Muscle of leg (tissue), 11 donors: ENCODE measurements around the gene UCK2. TPM values are rescaled to one million over a fixed set of nuclear protein-coding genes. Genes with fewer than 3 reads are reported as not detected.

Experiments
- DNase-seq: peaks from one replicate; pipeline ENCODE4 v3.0.0; 2013
- H3K27ac ChIP-seq: one replicate; pipeline ENCODE4 v1.5.1; 2013; ENCODE audit warnings: mild to moderate bottlenecking, low read length, control low read depth
- H3K27me3 ChIP-seq: one replicate; pipeline ENCODE4 v1.6.1; 2013; ENCODE audit warnings: low read length; ENCODE audit not compliant: control insufficient read depth, insufficient read depth
- H3K36me3 ChIP-seq: one replicate; pipeline ENCODE4 v1.6.1; 2013; ENCODE audit warnings: low read length; ENCODE audit not compliant: control insufficient read depth, insufficient read depth
- H3K4me1 ChIP-seq: one replicate; pipeline ENCODE4 v1.6.1; 2013; ENCODE audit warnings: low read length; ENCODE audit not compliant: control insufficient read depth, insufficient read depth
- H3K4me3 ChIP-seq: one replicate; pipeline ENCODE4 v1.5.1; 2013; ENCODE audit warnings: low read length, control low read depth
- H3K9me3 ChIP-seq: replicated peaks from 2 replicates; pipeline ENCODE4 v1.6.1; 2013; ENCODE audit warnings: low read depth, low read length; ENCODE audit not compliant: control insufficient read depth
- WGBS: methylation state at CpG from one replicate; pipeline ENCODE4 v1.1.5; 2013; ENCODE audit warnings: missing lambda C conversion rate; ENCODE audit not compliant: insufficient coverage; 5-methylcytosine and 5-hydroxymethylcytosine counted together
- polyA plus RNA-seq, 8 donors: library from polyadenylated mRNA; unstranded; fragments of 120-200 nt; gene quantifications; one replicate each; pipeline versions ENCODE4 v1.2.1 to v1.2.3, GENCODE V29; 2013; ENCODE audit warnings: inconsistent platforms in 1 of 8, low replicate concordance in 1 of 8; ENCODE audit not compliant: insufficient read length in 8 of 8, insufficient read depth in 1 of 8
- total RNA-seq: library from RNA; stranded (reverse); fragments of 120-200 nt; gene quantifications from one replicate; pipeline ENCODE4 v1.2.4, GENCODE V29; 2013

The UCK2 gene
- total and polyA plus RNA-seq, 9 donors: 16.1 to 21.8 (median 17.4) TPM

GRCh38 chr1:165861911-165862310 lies 34.5 kb downstream of the UCK2 start:
- 69% methylated on average over 4 of the region's 5 CpGs for WGBS
- no peak overlapping the region for H3K27ac ChIP-seq

GRCh38 chr1:165862448-165862847 lies 35.0 kb downstream of the UCK2 start:
- Histone ChIP-seq H3K4me3 (no peak overlapping the region), H3K36me3 (no peaks in the 10 kb centered on the region), H3K27ac (no peak overlapping the region), H3K9me3 (no peaks in the 10 kb centered on the region), H3K4me1 (peaks cover 19% of the 10 kb centered on the region), H3K27me3 (no peaks in the 10 kb centered on the region)
- peak; percentile 24 for DNase-seq
- 15% methylated on average over 3 of the region's 5 CpGs for WGBS

More at GRCh38 chr1:165861911-165862310, 34.5 kb downstream of the UCK2 start:
- H3K4me1 ChIP-seq: peaks cover 24% of the 10 kb centered on the region
- no peak overlapping the region for H3K4me3 ChIP-seq
- H3K9me3 ChIP-seq: no peaks in the 10 kb centered on the region
- DNase-seq: no peak
- no peaks in the 10 kb centered on the region for H3K36me3 ChIP-seq
- no peaks in the 10 kb centered on the region for H3K27me3 ChIP-seq

DNA sequence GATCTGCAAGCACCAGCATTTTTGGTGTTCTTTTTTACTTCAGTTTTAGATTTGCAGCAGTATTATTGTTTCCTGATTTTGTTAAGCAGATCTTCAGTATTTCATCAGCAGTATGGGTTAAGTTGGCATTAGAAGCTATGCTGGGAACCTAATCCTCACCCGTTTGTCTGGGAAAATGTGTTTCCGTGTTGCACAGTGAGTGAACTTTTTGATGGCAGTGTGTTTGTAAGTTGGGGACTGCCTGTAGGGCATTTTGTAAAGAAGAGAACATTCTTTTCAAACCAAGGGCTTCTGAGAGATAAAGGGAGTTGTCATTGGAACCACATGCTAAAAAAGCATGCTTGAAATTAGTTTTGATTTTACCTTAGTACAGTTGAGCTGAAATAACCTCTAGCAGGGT lies 35.9 kb downstream of the UCK2 start:
- no peaks in the 10 kb centered on the region for H3K27me3 ChIP-seq
- 60% methylated on average over 1 of the region's 2 CpGs for WGBS
- H3K4me3 ChIP-seq: no peak overlapping the region
- no peaks in the 10 kb centered on the region for H3K9me3 ChIP-seq
- H3K4me1 ChIP-seq: peaks cover 12% of the 10 kb centered on the region
- DNase-seq: no peak
- no peaks in the 10 kb centered on the region for H3K36me3 ChIP-seq
- H3K27ac ChIP-seq: no peak overlapping the region

- H3K27me3 ChIP-seq: no peaks in the 10 kb centered on the region
- DNase-seq: no peak
- H3K36me3 ChIP-seq: no peaks in the 10 kb centered on the region
- 91% methylated on average over 4 of the region's 12 CpGs for WGBS
- no peak overlapping the region for H3K27ac ChIP-seq
- peaks cover 5% of the 10 kb centered on the region for H3K4me1 ChIP-seq
- no peaks in the 10 kb centered on the region for H3K9me3 ChIP-seq
- H3K4me3 ChIP-seq: no peak overlapping the region
These were observed 38.4 kb downstream of the UCK2 start for GRCh38 chr1:165865633-165866340.

DNA sequence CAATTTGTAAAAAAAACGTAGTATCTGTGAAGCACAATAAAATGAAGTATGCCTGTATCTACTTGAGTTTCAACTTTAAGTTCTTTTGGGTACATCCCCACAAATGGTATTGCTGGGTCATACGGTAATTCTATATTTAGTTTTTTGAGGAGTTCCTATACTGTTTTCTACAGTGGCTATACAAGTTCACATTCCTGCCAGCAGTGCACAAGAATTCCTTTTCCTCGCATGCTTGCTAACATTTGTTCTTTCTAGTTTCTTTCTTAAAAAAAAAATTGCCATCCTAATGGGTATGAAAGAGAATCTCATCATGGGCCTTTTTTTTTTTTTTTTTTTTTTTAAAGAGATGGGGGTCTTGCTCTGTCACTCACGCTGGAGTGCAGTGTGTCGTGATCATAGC lies 41.9 kb downstream of the UCK2 start:
- no peak overlapping the region for H3K4me3 ChIP-seq
- WGBS: no CpG with 5 or more reads among the region's 5 CpGs
- no peaks in the 10 kb centered on the region for H3K4me1 ChIP-seq
- DNase-seq: no peak
- no peak overlapping the region for H3K27ac ChIP-seq
- no peaks in the 10 kb centered on the region for H3K9me3 ChIP-seq
- H3K27me3 ChIP-seq: no peaks in the 10 kb centered on the region
- H3K36me3 ChIP-seq: no peaks in the 10 kb centered on the region

DNA sequence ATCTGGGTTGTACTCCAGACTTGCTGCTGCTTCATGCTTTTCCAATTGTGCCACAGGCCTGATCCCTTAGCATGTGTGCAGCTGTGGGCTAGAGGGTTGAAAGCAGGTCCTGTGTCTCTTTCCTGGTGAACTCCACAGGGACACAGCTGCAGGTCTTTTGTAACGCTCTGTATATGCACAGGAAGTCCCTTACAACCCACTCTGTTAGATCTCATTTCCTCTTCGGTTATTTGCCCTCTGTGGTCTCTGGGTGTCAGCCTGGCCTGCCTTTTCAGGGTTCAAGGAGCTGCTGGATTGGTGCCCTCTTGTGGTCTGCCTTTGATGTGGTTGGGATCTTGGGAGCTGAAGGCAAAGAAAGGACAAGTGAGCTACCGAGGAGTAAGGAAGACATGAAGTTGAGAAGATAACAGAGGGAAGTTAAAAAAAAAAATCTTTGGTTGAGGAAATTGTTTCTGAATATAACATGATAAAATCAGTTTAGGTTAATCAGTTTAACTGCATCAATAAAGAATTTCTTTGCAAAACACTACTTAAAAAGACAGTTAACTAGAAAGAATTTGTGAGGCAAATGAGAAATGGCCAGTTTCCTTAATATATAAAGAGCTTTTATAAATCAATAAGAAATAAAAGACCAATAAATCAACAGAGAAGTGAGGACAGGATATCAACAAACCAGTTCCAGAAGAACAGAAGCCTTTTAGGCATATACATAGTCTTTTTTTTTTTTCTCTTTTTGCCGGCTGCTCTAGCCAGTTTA lies 44.1 kb downstream of the UCK2 start:
- Histone ChIP-seq H3K27me3 (no peaks in the 10 kb centered on the region), H3K9me3 (no peaks in the 10 kb centered on the region), H3K4me1 (no peaks in the 10 kb centered on the region), H3K36me3 (no peaks in the 10 kb centered on the region), H3K4me3 (no peak overlapping the region), H3K27ac (no peak overlapping the region)
- WGBS: no CpG with 5 or more reads among the region's 4 CpGs
- peak; percentile 66 for DNase-seq

DNA sequence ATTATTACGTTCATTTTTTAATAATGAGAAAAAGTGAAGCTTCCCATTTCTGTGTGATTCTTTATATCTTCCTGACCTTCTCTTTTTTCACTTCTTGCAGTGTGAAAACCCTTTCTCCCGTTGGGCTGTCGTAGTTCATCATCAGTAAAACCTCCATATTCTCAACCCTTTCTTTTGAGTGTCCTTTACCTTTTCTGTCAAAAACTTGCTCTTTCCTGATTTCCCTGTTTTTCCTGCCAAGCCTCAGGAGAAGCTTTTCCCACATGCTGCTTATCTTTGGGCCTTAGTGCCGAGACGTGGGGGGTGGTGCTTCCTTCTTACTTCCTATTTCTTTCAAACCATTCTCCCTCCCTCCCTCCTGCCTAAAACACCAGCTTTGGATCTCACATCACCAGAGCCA lies 46.1 kb downstream of the UCK2 start:
- no peak for DNase-seq
- Histone ChIP-seq H3K36me3 (no peaks in the 10 kb centered on the region), H3K4me1 (no peaks in the 10 kb centered on the region), H3K27me3 (no peaks in the 10 kb centered on the region), H3K4me3 (no peak overlapping the region), H3K9me3 (peaks cover 3% of the 10 kb centered on the region), H3K27ac (no peak overlapping the region)
- 89% methylated on average over 4 of the region's 5 CpGs for WGBS

DNA sequence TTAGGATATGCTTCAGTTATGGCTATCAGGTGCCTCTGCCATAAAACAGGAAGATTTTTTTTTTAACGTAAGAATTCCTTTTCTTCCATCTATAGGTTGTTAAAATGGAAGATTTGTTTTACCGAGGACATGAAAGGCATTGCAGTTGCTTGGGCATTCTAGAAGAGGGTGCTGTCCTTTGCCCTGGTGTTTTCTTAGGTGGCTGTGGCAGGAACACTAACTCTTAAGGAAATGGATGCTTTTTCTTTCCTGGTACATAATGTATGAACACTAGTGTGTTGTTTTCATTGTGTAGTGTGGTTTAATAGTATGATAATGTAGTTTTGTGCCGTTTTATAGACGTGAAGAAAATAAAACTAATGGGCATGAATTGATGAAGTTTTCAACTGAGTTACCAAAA lies 47.2 kb downstream of the UCK2 start:
- WGBS: no CpG with 5 or more reads among the region's 4 CpGs
- Histone ChIP-seq H3K4me3 (no peak overlapping the region), H3K27ac (no peak overlapping the region), H3K36me3 (no peaks in the 10 kb centered on the region), H3K27me3 (no peaks in the 10 kb centered on the region), H3K4me1 (no peaks in the 10 kb centered on the region), H3K9me3 (peaks cover 3% of the 10 kb centered on the region)
- no peak for DNase-seq

DNA sequence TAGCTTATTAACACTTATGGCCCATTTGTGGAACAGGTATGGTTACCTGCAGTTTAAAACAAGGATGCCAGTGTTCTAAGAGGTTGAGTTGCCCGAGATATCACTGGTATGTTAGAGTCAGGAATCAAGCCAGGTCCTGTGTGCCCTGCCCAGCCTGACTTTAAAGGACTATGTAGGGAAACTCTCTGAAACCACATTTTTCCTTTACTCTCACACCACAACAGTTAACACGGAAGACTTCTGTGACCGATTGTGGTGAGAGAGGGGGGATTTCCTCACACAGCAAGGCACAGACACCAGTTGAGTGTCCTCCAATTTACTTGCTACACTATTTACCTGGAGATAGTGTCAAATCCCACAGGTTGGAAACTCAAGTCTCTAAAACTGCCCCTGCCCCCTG lies 47.8 kb downstream of the UCK2 start:
- H3K4me1 ChIP-seq: no peaks in the 10 kb centered on the region
- no peak overlapping the region for H3K27ac ChIP-seq
- no peaks in the 10 kb centered on the region for H3K36me3 ChIP-seq
- H3K4me3 ChIP-seq: no peak overlapping the region
- WGBS: no CpG with 5 or more reads among the region's 3 CpGs
- no peak for DNase-seq
- H3K27me3 ChIP-seq: no peaks in the 10 kb centered on the region
- H3K9me3 ChIP-seq: peaks cover 3% of the 10 kb centered on the region

DNA sequence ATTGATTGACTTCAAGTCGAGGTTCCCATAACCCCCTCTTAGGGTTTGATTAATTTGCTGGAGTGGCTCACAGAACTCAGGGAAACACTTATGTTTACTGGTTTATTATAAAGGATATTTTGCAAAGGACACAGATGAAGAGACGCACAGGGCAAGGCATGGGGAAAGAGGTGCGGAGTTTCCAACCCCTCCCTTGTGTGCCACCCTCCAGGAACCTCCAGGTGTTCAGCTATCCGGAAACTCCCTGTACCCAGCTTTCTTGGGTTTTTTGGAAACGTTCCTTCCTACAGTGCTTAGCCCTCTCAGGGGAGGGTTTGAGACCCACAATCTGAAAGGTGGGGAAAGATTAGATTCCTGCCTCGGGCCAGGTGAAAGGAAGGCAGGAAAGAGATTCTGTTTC lies 48.2 kb downstream of the UCK2 start:
- no peak overlapping the region for H3K27ac ChIP-seq
- peaks cover 3% of the 10 kb centered on the region for H3K9me3 ChIP-seq
- H3K4me3 ChIP-seq: no peak overlapping the region
- no peak for DNase-seq
- H3K4me1 ChIP-seq: no peaks in the 10 kb centered on the region
- no peaks in the 10 kb centered on the region for H3K36me3 ChIP-seq
- no peaks in the 10 kb centered on the region for H3K27me3 ChIP-seq
- 100% methylated on average over 1 of the region's 6 CpGs for WGBS
